A172 (cell line): ENCODE measurements around the gene FOSB. TPM values are rescaled to one million over a fixed set of nuclear protein-coding genes. Genes with fewer than 3 reads are reported as not detected.

Source experiments
- DNase-seq: peaks from one replicate; pipeline ENCODE4 v3.0.0-alpha.2; 2015; ENCODE audit warnings: low spot score
- total RNA-seq: library from RNA; depleted of rRNA; stranded (reverse); fragments of >200 nt; shearing (Covaris generic); gene quantifications from 2 replicates; pipeline ENCODE4 v1.2.3, GENCODE V29; 2014

Gene FOSB
- total RNA-seq, 1 experiment from 2014 or later = not detected

- no peak for DNase-seq
Measured at GRCh38 chr19:45468159-45468651, 409 bp downstream of the FOSB start.

GRCh38 chr19:45468803-45469131, 971 bp downstream of the FOSB start:
- DNase-seq = no peak

- DNase-seq = peak; percentile 72
Measured at GRCh38 chr19:45469132-45469944, 1.5 kb downstream of the FOSB start.

GRCh38 chr19:45469945-45470761, 2.4 kb downstream of the FOSB start:
- peak; percentile 13 for DNase-seq

GRCh38 chr19:45470762-45471081, 2.9 kb downstream of the FOSB start:
- DNase-seq = no peak

GRCh38 chr19:45471111-45471930, 3.5 kb downstream of the FOSB start:
- DNase-seq = no peak

GRCh38 chr19:45471931-45472562, 4.3 kb downstream of the FOSB start:
- DNase-seq = no peak

GRCh38 chr19:45472563-45473366, 5.0 kb downstream of the FOSB start:
- DNase-seq = no peak

GRCh38 chr19:45473367-45473681, 5.5 kb downstream of the FOSB start:
- DNase-seq = no peak

GRCh38 chr19:45473682-45474605, 6.1 kb downstream of the FOSB start:
- no peak for DNase-seq

GRCh38 chr19:45474606-45475521, 7.1 kb downstream of the FOSB start:
- DNase-seq = no peak

- DNase-seq = no peak
Measured at GRCh38 chr19:45475537-45476291, 7.9 kb downstream of the FOSB start.

- DNase-seq = no peak
Measured at GRCh38 chr19:45476304-45476703, 8.5 kb downstream of the FOSB start.

GRCh38 chr19:45477186-45477585, 9.4 kb downstream of the FOSB start:
- DNase-seq = no peak

GRCh38 chr19:45477713-45478453, 10.1 kb downstream of the FOSB start:
- DNase-seq = no peak

- DNase-seq = peak; percentile 92
Measured at GRCh38 chr19:45478454-45479238, 10.8 kb downstream of the FOSB start.

GRCh38 chr19:45483033-45483432, 15.2 kb downstream of the FOSB start:
- no peak for DNase-seq
